ENCODE measurements around the gene CNTNAP2.

CNTNAP2 gene

GRCh38 chr7:146754385-146754784 is 637.8 kb downstream of the CNTNAP2 start:
- Histone ChIP-seq H3K27me3 (ENCODE audit: control insufficient read depth, insufficient read depth, low read length, poor library complexity, severe bottlenecking) (no peaks in the 10 kb centered on the region), H3K4me3 (ENCODE audit: insufficient read depth, low read depth, low read length) (no peak overlapping the region), H3K36me3 (ENCODE audit: control insufficient read depth, insufficient read depth, low read length) (no peaks in the 10 kb centered on the region), H3K4me1 (ENCODE audit: control insufficient read depth, insufficient read depth, low read length) (no peaks in the 10 kb centered on the region), H3K9me3 (ENCODE audit: control insufficient read depth, low read length) (no peaks in the 10 kb centered on the region), H3K27ac (ENCODE audit: insufficient read depth, low read depth, low read length, poor library complexity, severe bottlenecking) (no peak overlapping the region)
- 85 to 89% methylated on average over 1 of the region's 1 CpG for WGBS, 2 experiments

GRCh38 chr7:146755585-146755984 is 639.0 kb downstream of the CNTNAP2 start:
- H3K27ac ChIP-seq (ENCODE audit: insufficient read depth, low read depth, low read length, poor library complexity, severe bottlenecking) = no peak overlapping the region
- H3K9me3 ChIP-seq (ENCODE audit: control insufficient read depth, low read length) = no peaks in the 10 kb centered on the region
- H3K27me3 ChIP-seq (ENCODE audit: control insufficient read depth, insufficient read depth, low read length, poor library complexity, severe bottlenecking) = no peaks in the 10 kb centered on the region
- 92% methylated on average over 2 of the region's 2 CpGs; no CpG with 5 or more reads in 1 of the 2 experiments for WGBS, 2 experiments
- H3K4me1 ChIP-seq (ENCODE audit: control insufficient read depth, insufficient read depth, low read length) = no peaks in the 10 kb centered on the region
- H3K4me3 ChIP-seq (ENCODE audit: insufficient read depth, low read depth, low read length) = no peak overlapping the region
- no peaks in the 10 kb centered on the region for H3K36me3 ChIP-seq (ENCODE audit: control insufficient read depth, insufficient read depth, low read length)

- WGBS, 2 experiments = 96 to 100% methylated on average over 2 of the region's 3 CpGs
- no peaks in the 10 kb centered on the region for H3K4me1 ChIP-seq (ENCODE audit: control insufficient read depth, insufficient read depth, low read length)
- H3K27ac ChIP-seq (ENCODE audit: insufficient read depth, low read depth, low read length, poor library complexity, severe bottlenecking) = no peak overlapping the region
Observed at GRCh38 chr7:146764458-146764857, 647.9 kb downstream of the CNTNAP2 start.

GRCh38 chr7:146768957-146769356 is 652.4 kb downstream of the CNTNAP2 start:
- no peak overlapping the region for H3K27ac ChIP-seq (ENCODE audit: insufficient read depth, low read depth, low read length, poor library complexity, severe bottlenecking)
- H3K4me3 ChIP-seq (ENCODE audit: insufficient read depth, low read depth, low read length) = no peak overlapping the region
- H3K27me3 ChIP-seq (ENCODE audit: control insufficient read depth, insufficient read depth, low read length, poor library complexity, severe bottlenecking) = no peaks in the 10 kb centered on the region
- no peaks in the 10 kb centered on the region for H3K4me1 ChIP-seq (ENCODE audit: control insufficient read depth, insufficient read depth, low read length)
- WGBS, 2 experiments = 89 to 100% methylated on average over 2 of the region's 3 CpGs
- no peaks in the 10 kb centered on the region for H3K9me3 ChIP-seq (ENCODE audit: control insufficient read depth, low read length)
- no peaks in the 10 kb centered on the region for H3K36me3 ChIP-seq (ENCODE audit: control insufficient read depth, insufficient read depth, low read length)

More at GRCh38 chr7:146764458-146764857, 647.9 kb downstream of the CNTNAP2 start:
- H3K4me3 ChIP-seq (ENCODE audit: insufficient read depth, low read depth, low read length) = no peak overlapping the region
- H3K9me3 ChIP-seq (ENCODE audit: control insufficient read depth, low read length) = no peaks in the 10 kb centered on the region
- H3K36me3 ChIP-seq (ENCODE audit: control insufficient read depth, insufficient read depth, low read length) = no peaks in the 10 kb centered on the region
- no peaks in the 10 kb centered on the region for H3K27me3 ChIP-seq (ENCODE audit: control insufficient read depth, insufficient read depth, low read length, poor library complexity, severe bottlenecking)

- no peak overlapping the region for H3K4me3 ChIP-seq (ENCODE audit: insufficient read depth, low read depth, low read length)
- H3K4me1 ChIP-seq (ENCODE audit: control insufficient read depth, insufficient read depth, low read length) = no peaks in the 10 kb centered on the region
- 70 to 75% methylated on average over 5 of the region's 5 CpGs for WGBS, 2 experiments
- H3K36me3 ChIP-seq (ENCODE audit: control insufficient read depth, insufficient read depth, low read length) = no peaks in the 10 kb centered on the region
- H3K27ac ChIP-seq (ENCODE audit: insufficient read depth, low read depth, low read length, poor library complexity, severe bottlenecking) = no peak overlapping the region
- no peaks in the 10 kb centered on the region for H3K27me3 ChIP-seq (ENCODE audit: control insufficient read depth, insufficient read depth, low read length, poor library complexity, severe bottlenecking)
- H3K9me3 ChIP-seq (ENCODE audit: control insufficient read depth, low read length) = no peaks in the 10 kb centered on the region
Observed at GRCh38 chr7:146772601-146773000, 656.0 kb downstream of the CNTNAP2 start.

GRCh38 chr7:146773506-146773905 is 656.9 kb downstream of the CNTNAP2 start:
- Histone ChIP-seq H3K4me3 (ENCODE audit: insufficient read depth, low read depth, low read length) (no peak overlapping the region), H3K27ac (ENCODE audit: insufficient read depth, low read depth, low read length, poor library complexity, severe bottlenecking) (no peak overlapping the region), H3K9me3 (ENCODE audit: control insufficient read depth, low read length) (no peaks in the 10 kb centered on the region), H3K27me3 (ENCODE audit: control insufficient read depth, insufficient read depth, low read length, poor library complexity, severe bottlenecking) (no peaks in the 10 kb centered on the region), H3K36me3 (ENCODE audit: control insufficient read depth, insufficient read depth, low read length) (no peaks in the 10 kb centered on the region), H3K4me1 (ENCODE audit: control insufficient read depth, insufficient read depth, low read length) (no peaks in the 10 kb centered on the region)
- WGBS, 2 experiments = 88 to 98% methylated on average over 5 of the region's 5 CpGs

GRCh38 chr7:146781352-146782116 is 664.9 kb downstream of the CNTNAP2 start:
- no peak overlapping the region for H3K4me3 ChIP-seq (ENCODE audit: insufficient read depth, low read depth, low read length)
- H3K4me1 ChIP-seq (ENCODE audit: control insufficient read depth, insufficient read depth, low read length) = no peaks in the 10 kb centered on the region
- 96% methylated on average over 12 of the region's 12 CpGs for whole genome bisulfite sequencing, 2 experiments
- no peak overlapping the region for H3K27ac ChIP-seq (ENCODE audit: insufficient read depth, low read depth, low read length, poor library complexity, severe bottlenecking)
- H3K9me3 ChIP-seq (ENCODE audit: control insufficient read depth, low read length) = no peaks in the 10 kb centered on the region
- H3K27me3 ChIP-seq (ENCODE audit: control insufficient read depth, insufficient read depth, low read length, poor library complexity, severe bottlenecking) = no peaks in the 10 kb centered on the region
- no peaks in the 10 kb centered on the region for H3K36me3 ChIP-seq (ENCODE audit: control insufficient read depth, insufficient read depth, low read length)

GRCh38 chr7:146787266-146787665 is 670.7 kb downstream of the CNTNAP2 start:
- Histone ChIP-seq H3K4me3 (ENCODE audit: insufficient read depth, low read depth, low read length) (no peak overlapping the region), H3K27ac (ENCODE audit: insufficient read depth, low read depth, low read length, poor library complexity, severe bottlenecking) (no peak overlapping the region), H3K27me3 (ENCODE audit: control insufficient read depth, insufficient read depth, low read length, poor library complexity, severe bottlenecking) (no peaks in the 10 kb centered on the region), H3K9me3 (ENCODE audit: control insufficient read depth, low read length) (no peaks in the 10 kb centered on the region), H3K4me1 (ENCODE audit: control insufficient read depth, insufficient read depth, low read length) (peaks cover 13% of the 10 kb centered on the region), H3K36me3 (ENCODE audit: control insufficient read depth, insufficient read depth, low read length) (no peaks in the 10 kb centered on the region)
- 94 to 96% methylated on average over 18 of the region's 18 CpGs for WGBS, 2 experiments

- no peak overlapping the region for H3K4me3 ChIP-seq (ENCODE audit: insufficient read depth, low read depth, low read length)
- no peaks in the 10 kb centered on the region for H3K27me3 ChIP-seq (ENCODE audit: control insufficient read depth, insufficient read depth, low read length, poor library complexity, severe bottlenecking)
- 92 to 94% methylated on average over 15 of the region's 15 CpGs for WGBS, 2 experiments
- H3K27ac ChIP-seq (ENCODE audit: insufficient read depth, low read depth, low read length, poor library complexity, severe bottlenecking) = no peak overlapping the region
- H3K36me3 ChIP-seq (ENCODE audit: control insufficient read depth, insufficient read depth, low read length) = no peaks in the 10 kb centered on the region
- no peaks in the 10 kb centered on the region for H3K9me3 ChIP-seq (ENCODE audit: control insufficient read depth, low read length)
- H3K4me1 ChIP-seq (ENCODE audit: control insufficient read depth, insufficient read depth, low read length) = peaks cover 17% of the 10 kb centered on the region
Observed at GRCh38 chr7:146788008-146788407, 671.4 kb downstream of the CNTNAP2 start.

GRCh38 chr7:146791344-146792285 is 675.0 kb downstream of the CNTNAP2 start:
- H3K9me3 ChIP-seq (ENCODE audit: control insufficient read depth, low read length) = no peaks in the 10 kb centered on the region
- 31% methylated on average over 7 of the region's 7 CpGs for WGBS, 2 experiments
- H3K27ac ChIP-seq (ENCODE audit: insufficient read depth, low read depth, low read length, poor library complexity, severe bottlenecking) = peak overlapping the region; percentile 38
- H3K27me3 ChIP-seq (ENCODE audit: control insufficient read depth, insufficient read depth, low read length, poor library complexity, severe bottlenecking) = no peaks in the 10 kb centered on the region
- no peaks in the 10 kb centered on the region for H3K36me3 ChIP-seq (ENCODE audit: control insufficient read depth, insufficient read depth, low read length)
- no peak overlapping the region for H3K4me3 ChIP-seq (ENCODE audit: insufficient read depth, low read depth, low read length)
- peaks cover 17% of the 10 kb centered on the region for H3K4me1 ChIP-seq (ENCODE audit: control insufficient read depth, insufficient read depth, low read length)

Data from ectodermal cell (in vitro differentiated cells).